ENCODE results near the gene GYG1.
"Not testable (repeated sequence)": the region's sequence is repeated elsewhere in the genome, so short reads cannot be mapped to it uniquely, and the experiment has no call there.

Gene GYG1

GRCh38 chr3:148991219-148992026, at the start of gene GYG1:
TSS of gene GYG1 (plus strand) at chr3:148991540. CDS start at chr3:148991641, 101 bp downstream.
- DNase-seq: peak; percentile 92

GRCh38 chr3:148943506-148944205, 47.7 kb upstream of the GYG1 start:
- peak; percentile 93 for DNase-seq

GRCh38 chr3:148945116-148945515, 46.2 kb upstream of the GYG1 start:
- no peak for DNase-seq

DNA sequence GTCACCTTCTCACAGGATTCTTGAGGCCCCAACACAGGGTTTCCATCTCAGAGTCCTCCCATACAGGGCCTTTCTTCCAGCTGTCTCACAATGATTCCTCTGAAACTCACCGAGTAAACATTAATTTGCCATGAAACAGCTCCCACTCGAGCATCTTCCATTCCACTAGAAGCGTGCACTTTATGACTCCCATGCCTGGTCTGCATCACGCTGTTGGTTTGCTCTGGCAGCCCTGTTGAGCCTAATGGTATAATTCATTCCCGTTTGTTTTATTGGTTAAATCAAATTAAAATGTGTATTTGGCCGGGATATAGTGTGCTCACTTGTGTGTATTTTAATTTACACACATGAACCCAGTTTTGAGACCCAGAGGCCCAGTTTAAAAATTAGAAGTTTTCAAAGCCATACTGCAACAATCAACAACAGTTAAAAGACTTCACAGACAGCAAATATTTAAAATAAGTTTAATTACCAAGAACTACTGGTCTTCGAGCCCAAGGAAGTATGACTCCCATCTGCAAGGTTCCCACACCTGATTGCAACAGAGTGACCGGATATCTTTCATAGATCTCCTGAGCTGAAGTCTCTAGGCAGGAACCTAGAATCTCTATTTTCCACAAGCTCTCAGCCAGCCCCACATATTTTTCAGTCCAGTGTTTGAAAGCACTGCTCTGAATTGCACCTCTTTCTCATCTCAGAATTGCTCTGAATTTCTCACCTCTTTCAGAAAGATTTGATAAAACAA, 42.3 kb upstream of the GYG1 start:
- DNase-seq: no peak

DNA sequence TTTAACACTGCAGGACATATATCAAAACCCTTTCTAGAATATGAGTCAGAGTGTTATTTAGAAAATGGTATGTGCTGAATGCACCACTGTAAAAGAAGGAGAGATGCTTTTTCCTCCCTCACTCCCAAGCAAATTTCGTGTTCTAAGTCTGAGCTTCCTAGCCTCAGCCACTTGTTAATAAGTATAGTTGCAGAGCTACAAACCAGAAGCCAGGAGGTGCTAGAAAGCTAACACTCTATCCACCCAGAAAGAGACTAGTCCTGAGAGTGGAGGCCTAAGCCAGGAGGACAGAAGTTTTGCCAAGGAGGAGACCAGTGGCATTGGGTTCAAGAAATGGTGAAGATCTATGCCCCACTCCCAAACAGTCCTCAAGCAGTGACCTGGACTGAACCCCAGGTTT, 40.5 kb upstream of the GYG1 start:
- peak; percentile 48 for DNase-seq

- DNase-seq: no peak
Measured at GRCh38 chr3:148951599-148952361, 39.6 kb upstream of the GYG1 start.

DNA sequence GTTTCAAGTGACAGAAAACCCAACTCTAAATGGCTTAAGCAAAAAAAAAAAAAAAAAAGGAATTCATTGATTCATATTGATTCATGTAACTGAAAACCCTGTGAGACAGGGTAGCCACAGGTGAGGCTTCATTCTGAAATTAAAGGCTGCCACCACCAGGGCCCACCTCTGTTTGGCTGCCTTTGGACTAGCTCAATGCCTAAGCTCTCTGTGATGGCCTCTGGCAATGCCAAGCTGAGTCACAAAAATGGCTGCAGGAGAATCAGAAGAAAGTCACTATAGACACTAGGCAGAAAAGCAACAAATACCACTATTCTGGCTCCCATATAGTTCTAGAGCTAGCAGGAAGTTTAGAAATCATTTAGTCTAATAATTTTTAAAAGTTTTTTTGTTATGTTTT, 38.2 kb upstream of the GYG1 start:
- DNase-seq: no peak

DNA sequence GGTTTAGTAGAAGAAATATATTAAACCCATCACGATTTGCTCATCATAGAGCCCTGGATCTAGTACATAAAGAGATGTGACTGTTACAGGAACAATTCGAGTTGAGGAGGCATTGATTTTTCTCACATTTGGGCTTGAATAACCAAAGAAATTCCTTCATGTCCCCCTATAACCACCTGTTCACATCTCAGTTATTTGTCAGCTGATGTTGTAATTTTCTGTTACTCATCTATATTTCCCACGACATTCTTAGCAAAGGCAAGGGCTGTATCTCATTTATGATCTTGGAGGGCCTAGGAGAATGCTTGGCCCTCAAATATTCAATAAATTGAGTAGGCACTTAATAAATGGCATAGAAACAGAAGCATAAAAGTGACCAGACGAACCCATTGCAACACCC, 36.4 kb upstream of the GYG1 start:
- no peak for DNase-seq

DNA sequence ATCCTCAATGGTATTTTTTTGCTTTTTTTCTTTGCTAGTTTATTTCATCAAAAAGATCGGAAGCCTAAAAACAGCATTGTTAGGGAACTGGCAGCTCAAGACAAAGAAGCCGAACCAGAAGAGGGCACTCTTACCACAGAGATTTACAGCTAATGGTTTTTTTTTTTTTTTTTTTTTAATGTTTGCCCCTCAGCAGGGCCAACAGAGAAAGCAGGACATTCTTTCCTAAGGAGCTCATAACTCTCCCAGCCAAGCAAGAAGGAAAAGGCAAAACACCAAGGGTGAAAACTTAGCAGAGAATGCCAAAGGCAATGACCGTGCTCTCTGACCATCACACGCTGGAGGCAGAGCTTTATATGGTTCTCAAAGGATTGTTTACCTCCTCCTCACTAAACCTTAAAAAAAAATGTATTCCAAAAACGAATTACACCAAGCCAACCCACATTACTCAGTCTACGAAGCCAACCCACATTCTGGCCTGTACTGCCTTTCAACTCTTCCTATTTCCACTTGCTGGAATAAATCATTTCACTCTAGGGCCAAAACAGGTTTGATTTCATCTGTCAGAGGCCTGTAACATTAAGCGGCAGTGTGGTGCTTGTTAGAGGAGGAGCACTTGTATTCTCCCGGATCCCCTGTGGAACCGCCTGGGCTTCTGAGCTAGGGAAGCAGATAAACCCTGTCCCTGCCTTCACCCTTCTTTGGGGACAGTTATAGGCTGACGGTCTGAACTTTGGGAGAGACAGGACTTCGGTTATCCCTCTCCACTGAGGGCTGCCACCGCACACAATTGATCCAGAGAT, 35.6 kb upstream of the GYG1 start:
- DNase-seq: peak; percentile 79

DNA sequence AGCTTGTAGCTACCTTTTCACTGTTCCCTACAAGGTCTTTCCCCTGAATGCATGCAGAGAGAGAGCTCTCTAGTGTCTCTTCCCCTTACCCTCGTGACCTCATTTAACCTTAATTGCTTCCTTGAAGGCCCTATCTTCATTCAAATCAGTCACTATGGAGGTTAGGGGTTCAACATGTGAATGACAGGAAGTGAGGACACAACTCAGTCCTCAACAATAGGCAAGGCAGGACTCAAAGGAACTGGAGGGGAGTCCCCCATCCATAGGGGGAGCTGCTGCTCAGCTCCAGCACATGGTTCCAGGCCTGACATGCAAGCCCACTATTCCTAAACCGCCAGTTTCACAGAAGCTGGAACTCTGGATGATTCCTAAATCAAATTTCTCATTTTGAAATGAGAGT, 33.8 kb upstream of the GYG1 start:
- peak; percentile 70 for DNase-seq

DNA sequence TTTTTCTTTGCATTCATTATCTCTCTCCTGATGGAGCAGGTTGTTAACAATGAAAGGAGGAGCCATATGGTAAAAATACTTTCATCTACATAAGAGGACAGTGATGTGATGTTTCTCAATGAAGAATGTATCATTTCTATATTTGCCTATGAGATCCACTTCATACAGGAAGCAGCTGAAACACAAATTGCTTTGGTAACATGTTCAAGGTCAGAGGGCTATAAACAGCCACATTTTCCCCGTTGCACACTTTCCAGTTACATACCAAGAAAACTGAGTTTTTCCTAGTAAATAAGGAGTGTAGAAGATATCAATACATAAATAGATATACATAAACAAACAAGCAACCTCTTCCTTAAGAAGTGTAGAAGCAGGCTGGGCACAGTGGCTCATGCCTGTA, 32.6 kb upstream of the GYG1 start:
- no peak for DNase-seq

DNA sequence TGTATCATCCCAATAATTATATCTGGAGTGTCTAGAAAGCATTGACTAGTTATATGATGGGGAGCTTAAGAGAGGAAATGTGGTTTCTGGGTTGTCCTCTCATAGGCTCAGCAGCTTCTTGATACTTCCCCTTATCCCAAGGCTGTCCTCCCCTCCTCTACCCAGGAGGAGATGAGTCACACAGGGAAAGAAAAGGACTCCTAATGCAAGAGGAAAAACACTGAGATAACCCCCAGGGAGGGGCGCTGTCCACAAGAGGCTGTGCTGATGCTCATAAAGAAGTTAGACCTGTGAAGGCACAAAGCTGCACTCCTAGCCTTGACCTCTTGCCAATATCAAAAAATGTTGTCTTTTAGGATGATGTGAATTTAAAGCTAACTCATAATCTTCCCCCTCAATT, 28.8 kb upstream of the GYG1 start:
- DNase-seq: peak; percentile 49

GRCh38 chr3:148964809-148965208, 26.5 kb upstream of the GYG1 start:
- DNase-seq: no peak

DNA sequence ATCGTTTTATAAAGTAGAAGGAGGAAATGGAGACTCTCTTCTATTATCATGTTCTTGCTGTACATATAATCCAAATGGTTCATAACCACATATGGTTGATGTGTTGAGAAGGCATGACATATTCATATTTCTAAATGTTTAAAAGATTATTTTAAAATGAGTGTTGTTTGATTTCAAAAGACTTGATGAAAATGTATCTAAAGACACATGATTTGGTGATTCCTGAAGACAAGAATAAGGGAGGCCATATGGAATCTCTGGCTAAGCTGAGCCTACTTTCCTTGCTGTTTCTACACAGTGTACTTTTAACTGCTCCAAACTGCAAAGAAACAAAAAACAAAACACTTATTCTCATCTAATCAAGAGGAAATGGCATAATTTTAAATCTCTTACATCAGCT, 23.0 kb upstream of the GYG1 start:
- DNase-seq: no peak

DNA sequence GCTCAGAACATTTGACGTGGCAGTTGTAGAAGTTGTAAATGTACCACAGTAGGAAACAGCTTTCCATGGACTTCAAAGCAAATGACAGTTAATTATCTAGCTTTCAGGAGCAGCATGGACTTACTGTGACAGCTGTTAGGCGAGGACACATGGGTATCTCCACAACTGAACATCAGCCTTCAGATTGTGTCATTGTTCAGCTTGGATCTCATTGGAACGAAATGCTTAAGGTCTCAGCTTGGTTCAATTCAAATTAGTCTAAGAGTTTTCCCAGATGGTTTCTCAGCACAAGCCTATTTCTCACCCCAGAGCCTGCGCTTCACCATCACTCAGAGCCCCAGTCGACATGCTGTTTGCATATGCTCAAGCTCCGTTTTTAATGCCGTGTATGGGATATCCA, 21.1 kb upstream of the GYG1 start:
- no peak for DNase-seq

- DNase-seq: no peak
Measured at GRCh38 chr3:148971401-148972163, 19.8 kb upstream of the GYG1 start.

GRCh38 chr3:148974726-148975125, 16.6 kb upstream of the GYG1 start:
- DNase-seq: no peak

DNA sequence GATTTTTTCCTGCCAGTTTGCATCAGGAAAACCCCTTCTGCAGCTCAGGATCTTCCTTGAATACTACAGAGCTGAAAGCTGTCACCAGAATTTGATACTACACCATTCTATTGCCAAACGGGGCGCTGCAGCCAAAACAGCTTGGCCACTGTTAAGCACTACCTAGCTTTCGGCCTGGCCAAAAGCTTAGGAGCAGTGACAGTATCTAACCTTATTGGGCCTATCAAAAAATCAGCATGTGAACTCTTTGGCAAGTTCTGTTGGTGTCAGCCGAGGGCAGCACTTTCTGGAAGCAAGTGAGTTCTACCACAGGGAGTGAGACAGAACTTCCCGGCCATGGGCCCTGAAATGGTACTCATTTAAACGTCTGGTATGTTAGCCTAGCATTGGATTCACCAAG, 16.1 kb upstream of the GYG1 start:
- DNase-seq: no peak

DNA sequence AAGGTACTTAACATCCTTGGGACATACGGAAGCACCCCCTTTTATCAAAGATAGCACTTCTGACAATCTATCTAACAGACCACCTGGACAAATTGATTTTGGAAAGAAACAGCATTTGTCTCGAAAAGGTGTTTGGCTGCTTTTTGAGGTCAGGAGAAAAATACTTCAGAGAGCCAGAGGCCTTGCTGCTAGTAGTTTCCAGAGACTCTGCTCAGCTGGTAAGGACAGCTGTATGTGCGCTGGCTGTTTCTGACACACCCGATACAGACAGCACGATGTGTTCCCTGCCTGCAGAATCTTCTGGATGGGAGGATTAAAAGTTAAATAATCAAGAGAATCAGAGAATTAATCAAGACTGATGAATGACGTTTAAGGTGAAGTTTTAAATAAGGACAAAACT, 15.6 kb upstream of the GYG1 start:
- DNase-seq: no peak

- no peak for DNase-seq
Measured at GRCh38 chr3:148981273-148981672, 10.1 kb upstream of the GYG1 start.

DNA sequence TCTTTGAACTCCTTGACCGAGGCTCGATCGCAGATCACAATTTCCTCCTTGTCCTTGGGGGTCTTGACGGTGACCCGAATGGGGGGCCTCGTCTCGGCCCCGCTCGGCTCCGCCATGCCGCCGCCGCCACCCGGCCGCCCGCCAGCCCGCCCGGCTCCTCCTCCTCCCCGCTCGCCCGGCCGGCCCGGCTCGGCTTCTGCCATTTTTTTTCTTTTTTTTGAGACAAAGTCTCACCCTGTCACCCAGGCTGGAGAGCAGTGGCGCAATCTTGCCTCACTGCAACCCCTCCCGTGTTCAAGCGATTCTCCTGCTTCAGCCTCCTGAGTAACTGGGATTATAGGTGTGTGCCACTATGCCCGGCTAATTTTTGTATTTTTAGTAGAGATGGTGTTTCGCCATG, 3.8 kb upstream of the GYG1 start:
- not testable (repeated sequence) for DNase-seq

Measured in hematopoietic multipotent progenitor cell treated with erythropoietin and hydrocortisone succinate and interleukin-3 and kit ligand, for 4 days (in vitro differentiated cells).